HepG2 (cell line): ENCODE results near the gene GALNT17. TPM values are rescaled to one million over a fixed set of nuclear protein-coding genes. Genes with fewer than 3 reads are reported as not detected.

Experiments
- ATAC-seq: fragments of 200-7000 bp; cut with Tn5 transposase; 3 replicates; pipeline ENCODE4 v1.9.1; 2020; ENCODE audit warnings: mild to moderate bottlenecking, moderate library complexity
- BruUV-seq: library from RNA; stranded (reverse); fragments of 400-500 nt; replicated peaks from 2 replicates; lab custom pipeline; 2021; lab: Mats Ljungman, UMichigan
- CTCF ChIA-PET: fragments of 300-600 bp; formaldehyde crosslinking; extraction: SDS; loops from one replicate; lab custom pipeline; 2021; ENCODE audit warnings: low total read pairs, inconsistent platforms, low intra/inter-chr PET ratio; lab: Yijun Ruan, JAX
- POLR2A ChIA-PET: fragments of 350-600 bp; sonication (Branson Sonifier 250); formaldehyde crosslinking; loops from one replicate; lab custom pipeline; 2020; ENCODE audit warnings: antibody characterized with exemption, inconsistent platforms; lab: Yijun Ruan, JAX
- DNase-seq: peaks from one replicate; pipeline ENCODE4 v3.0.0-alpha.2; 2015; ENCODE audit warnings: low spot score
- FAIRE-seq: peaks from 3 replicates; lab custom pipeline; 2011; peaks lifted over from hg19 to GRCh38; lab: Jason Lieb, UNC
- H2AFZ ChIP-seq: one replicate; pipeline ENCODE4 v1.6.1; 2011; ENCODE audit warnings: low read length, inconsistent platforms
- H3K27ac ChIP-seq: fragments of 300-600 bp; 3 replicates; pipeline ENCODE4 v1.8.0; 2011; ENCODE audit warnings: mixed run types, mild to moderate bottlenecking, mixed read lengths, low read length, inconsistent platforms; ENCODE audit not compliant: insufficient read depth; ENCODE audit errors: extremely low read length
- H3K27me3 ChIP-seq, 2 experiments: fragments of 200-600 bp in 1 of 2; 2 replicates in 1 of 2; 3 replicates in 1 of 2; pipeline versions ENCODE4 v1.6.0 to v1.8.0; 2011; ENCODE audit warnings: low read length in 2 of 2, mild to moderate bottlenecking in 2 of 2, moderate library complexity in 2 of 2, inconsistent platforms in 1 of 2; ENCODE audit not compliant: insufficient read depth in 2 of 2, control insufficient read depth in 1 of 2
- H3K36me3 ChIP-seq, 2 experiments: fragments of 200-600 bp in 1 of 2; replicated peaks in 1 of 2; 2 replicates in 1 of 2; 3 replicates in 1 of 2; pipeline versions ENCODE4 v1.5.1 to v1.8.0; 2011; ENCODE audit warnings: low read length in 2 of 2, inconsistent platforms in 1 of 2; ENCODE audit not compliant: insufficient read depth in 2 of 2, control insufficient read depth in 1 of 2
- H3K4me1 ChIP-seq: 2 replicates; pipeline ENCODE4 v1.5.1; 2012; ENCODE audit warnings: low read length, inconsistent platforms; ENCODE audit not compliant: insufficient read depth
- H3K4me2 ChIP-seq: 2 replicates; pipeline ENCODE4 v1.6.0; 2011; ENCODE audit warnings: low read depth, low read length, inconsistent platforms
- H3K4me3 ChIP-seq, 3 experiments: fragments of 200-600 bp in 1 of 3; sonication (generic), shearing (Covaris generic) in 1 of 3; replicated peaks in 1 of 3; 2 replicates each; pipeline ENCODE4 v1.5.1; 2011 to 2016; ENCODE audit warnings: low read length in 3 of 3, inconsistent platforms in 2 of 3, low read depth in 2 of 3, mild to moderate bottlenecking in 2 of 3, control low read depth in 1 of 3, mixed read lengths in 1 of 3; ENCODE audit not compliant: insufficient read depth in 1 of 3
- H3K79me2 ChIP-seq: one replicate; pipeline ENCODE4 v1.6.1; 2011; ENCODE audit warnings: low read length, inconsistent platforms; ENCODE audit not compliant: insufficient read depth
- H3K9ac ChIP-seq: 2 replicates; pipeline ENCODE4 v1.6.0; 2011; ENCODE audit warnings: mild to moderate bottlenecking, low read depth, low read length, inconsistent platforms; ENCODE audit not compliant: insufficient read depth
- H3K9me3 ChIP-seq: 2 replicates; pipeline ENCODE4 v1.5.1; 2012; ENCODE audit warnings: mild to moderate bottlenecking, low read length
- H4K20me1 ChIP-seq: 2 replicates; pipeline ENCODE4 v1.6.0; 2011; ENCODE audit warnings: inconsistent platforms, mild to moderate bottlenecking, low read length, moderate library complexity; ENCODE audit not compliant: insufficient read depth
- ATM ChIP-seq: fragments of 450-650 bp; IDR thresholded peaks from 2 replicates; pipeline ENCODE4 v1.7.1; 2017; ENCODE audit warnings: mild to moderate bottlenecking, borderline replicate concordance
- KIAA2018 ChIP-seq: sonication (generic); formaldehyde crosslinking; IDR thresholded peaks from 2 replicates; pipeline ENCODE4 v1.5.0; 2020; ENCODE audit warnings: mild to moderate bottlenecking, missing genetic modification reagents, borderline replicate concordance
- LBX2 ChIP-seq: sonication (generic); formaldehyde crosslinking; IDR thresholded peaks from 2 replicates; pipeline ENCODE4 v1.5.0; 2020; ENCODE audit warnings: missing genetic modification reagents, mild to moderate bottlenecking, borderline replicate concordance
- NFE2L2 ChIP-seq: fragments of 150-350 bp; IDR thresholded peaks from 2 replicates; pipeline ENCODE4 v1.6.1; 2014; ENCODE audit warnings: low read length
- NR3C1 ChIP-seq: sonication (generic); formaldehyde crosslinking; IDR thresholded peaks from 2 replicates; pipeline ENCODE4 v1.4.0; 2020; ENCODE audit warnings: missing genetic modification reagents
- ZBTB39 ChIP-seq: sonication (generic); formaldehyde crosslinking; IDR thresholded peaks from 2 replicates; pipeline ENCODE4 v1.5.0; 2020; ENCODE audit warnings: missing genetic modification reagents
- ZNF326 ChIP-seq: sonication (generic); formaldehyde crosslinking; IDR thresholded peaks from 2 replicates; pipeline ENCODE4 v1.4.0; 2020; ENCODE audit warnings: missing genetic modification reagents, borderline replicate concordance
- ZNF414 ChIP-seq: sonication (generic); formaldehyde crosslinking; IDR thresholded peaks from 2 replicates; pipeline ENCODE4 v1.5.0; 2020; ENCODE audit warnings: missing genetic modification reagents
- ZNF564 ChIP-seq: sonication (generic); formaldehyde crosslinking; IDR thresholded peaks from 2 replicates; pipeline ENCODE4 v1.8.1; 2023; ENCODE audit warnings: mild to moderate bottlenecking, missing genetic modification reagents
- ZNF747 ChIP-seq: sonication (generic); formaldehyde crosslinking; IDR thresholded peaks from 2 replicates; pipeline ENCODE4 v1.8.1; 2023; ENCODE audit warnings: missing genetic modification reagents, mild to moderate bottlenecking, borderline replicate concordance
- ZNF841 ChIP-seq: sonication (generic); formaldehyde crosslinking; IDR thresholded peaks from 2 replicates; pipeline ENCODE4 v1.8.1; 2023; ENCODE audit warnings: missing genetic modification reagents, borderline replicate concordance
- WGBS: methylation state at CpG from one replicate; pipeline ENCODE4 v1.1.6; 2017; ENCODE audit warnings: low lambda C conversion rate; 5-methylcytosine and 5-hydroxymethylcytosine counted together
- in situ Hi-C: cut with HindIII; loops from 2 replicates; pipeline ENCODE4 v1.10.0; 2017; ENCODE audit warnings: low pct_unique_long_range_greater_than_20kb; ENCODE audit not compliant: extremely low pct_ligation_motif_present
- intact Hi-C: fragments of 100-400 bp; cut with micrococcal nuclease; formaldehyde crosslinking; loops from one replicate; pipeline ENCODE4 v1.10.0; 2022; ENCODE audit not compliant: unreplicated experiment
- polyA plus RNA-seq, 8 experiments: library from polyadenylated mRNA; depleted of rRNA in 3 of 8; stranded (reverse) in 7 of 8; unstranded in 1 of 8; fragments of >200 nt; fragmentation: Illumina TruSeq in 4 of 8; extraction: Trizol in 4 of 8; gene quantifications; 2 replicates each; pipeline versions ENCODE4 v1.2.1 to v1.2.3, GENCODE V29; 2011 to 2016; ENCODE audit warnings: low read depth in 4 of 8, missing spikeins in 1 of 8, mixed read lengths in 1 of 8; ENCODE audit not compliant: insufficient read depth in 1 of 8
- total RNA-seq, 5 experiments: library from RNA; depleted of rRNA; stranded (reverse); fragments of >200 nt; fragmentation: Illumina TruSeq; extraction: Trizol; gene quantifications; 2 replicates each; pipeline ENCODE4 v1.2.3, GENCODE V29; 2016; ENCODE audit warnings: low read depth in 1 of 5

Gene GALNT17
- total and polyA plus RNA-seq, 2 of the 13 experiments (the other 11 are each of a cell fraction or from before 2014, with no cell fraction given): not detected

- TF ChIP-seq KIAA2018 (CRISPR knock-in tag) (no peak), ZNF326 (no peak)
- TF ChIP-seq, all 625 proteins: peak for 0
Measured at GRCh38 chr7:71191771-71192170, 59.8 kb downstream of the GALNT17 start (continued).

- H3K27me3 ChIP-seq: no peaks in the 10 kb centered on the region
- H3K4me3 ChIP-seq: no peak overlapping the region
- FAIRE-seq (no peak), ATAC-seq (no peak), DNase-seq (no peak)
- H3K4me1 ChIP-seq: no peaks in the 10 kb centered on the region
- H3K79me2 ChIP-seq: no peaks in the 10 kb centered on the region
- no peaks in the 10 kb centered on the region for H3K36me3 ChIP-seq
- H3K27ac ChIP-seq: no peak overlapping the region
- BruUV-seq: no TSS peak
- intact Hi-C loops (no loop called here), in situ Hi-C loops (no loop called here)
- ChIA-PET POLR2A (no interaction called here), CTCF (no interaction called here)
- H3K4me2 ChIP-seq: no peak overlapping the region
- H3K9ac ChIP-seq: no peak overlapping the region
- 4% methylated on average over 5 of the region's 5 CpGs for WGBS
- H4K20me1 ChIP-seq: no peaks in the 10 kb centered on the region
- peaks cover 9% of the 10 kb centered on the region; the same call in 1 of the 2 replicates for H3K9me3 ChIP-seq
- H2AFZ ChIP-seq: no peak overlapping the region
- no peak for TF ChIP-seq ZNF414 (CRISPR knock-in tag)
- no peak for TF ChIP-seq ZNF747 (CRISPR knock-in tag)
- TF ChIP-seq ZBTB39: no peak
- TF ChIP-seq LBX2: no peak
- no peak for TF ChIP-seq ZNF841 (CRISPR knock-in tag)
- no peak for TF ChIP-seq ZNF564 (CRISPR knock-in tag)
- no peak for TF ChIP-seq NR3C1 (CRISPR knock-in tag)
- no peak for TF ChIP-seq ATM
- TF ChIP-seq NFE2L2: no peak
Measured at GRCh38 chr7:71193099-71193810, 61.3 kb downstream of the GALNT17 start.
